HepG2 (cell line): ENCODE measurements around the gene ZDHHC11. TPM values are rescaled to one million over a fixed set of nuclear protein-coding genes. Genes with fewer than 3 reads are reported as not detected.

Experiments used
- FLYWCH1 ChIP-seq: sonication (generic); formaldehyde crosslinking; IDR thresholded peaks from 2 replicates; pipeline ENCODE4 v1.8.1; 2023; ENCODE audit warnings: mild to moderate bottlenecking, missing genetic modification reagents
- GFI1 ChIP-seq: sonication (generic); formaldehyde crosslinking; IDR thresholded peaks from 2 replicates; pipeline ENCODE4 v1.5.0; 2020; ENCODE audit warnings: missing genetic modification reagents, mild to moderate bottlenecking, borderline replicate concordance
- GLI4 ChIP-seq: sonication (generic); formaldehyde crosslinking; IDR thresholded peaks from 2 replicates; pipeline ENCODE4 v1.5.1; 2020; ENCODE audit warnings: missing genetic modification reagents, mild to moderate bottlenecking, moderate library complexity, borderline replicate concordance
- HNF4G ChIP-seq, 2 experiments: sonication (generic) in 1 of 2; formaldehyde crosslinking in 1 of 2; IDR thresholded peaks; 2 replicates each; pipeline versions ENCODE4 v1.4.0 to v1.6.1; 2011 to 2020; ENCODE audit warnings: borderline replicate concordance in 2 of 2, low read depth in 2 of 2, mild to moderate bottlenecking in 2 of 2, low read length in 1 of 2, missing genetic modification reagents in 1 of 2, moderate library complexity in 1 of 2
- IKZF1 ChIP-seq: fragments of 450-650 bp; IDR thresholded peaks from 2 replicates; pipeline ENCODE4 v1.7.1; 2016
- MEIS1 ChIP-seq: sonication (generic); formaldehyde crosslinking; IDR thresholded peaks from 2 replicates; pipeline ENCODE4 v1.9.0; 2021; ENCODE audit warnings: mild to moderate bottlenecking, missing genetic modification reagents, moderate library complexity, borderline replicate concordance
- POGZ ChIP-seq: sonication (generic); formaldehyde crosslinking; IDR thresholded peaks from 2 replicates; pipeline ENCODE4 v1.4.0; 2020; ENCODE audit warnings: mild to moderate bottlenecking, missing genetic modification reagents
- SETDB1 ChIP-seq: sonication (generic); formaldehyde crosslinking; IDR thresholded peaks from 2 replicates; pipeline ENCODE4 v1.5.1; 2020; ENCODE audit warnings: missing genetic modification reagents, mild to moderate bottlenecking, borderline replicate concordance
- SRSF9 ChIP-seq: fragments of 200-400 bp; formaldehyde crosslinking; IDR thresholded peaks from 2 replicates; pipeline ENCODE4 v1.6.1; 2018; ENCODE audit warnings: borderline replicate concordance, mild to moderate bottlenecking, low read depth, low read length; ENCODE audit not compliant: insufficient read depth, poor library complexity, severe bottlenecking
- ZMYM4 ChIP-seq: sonication (generic); formaldehyde crosslinking; IDR thresholded peaks from 2 replicates; pipeline ENCODE4 v1.8.1; 2023; ENCODE audit warnings: mild to moderate bottlenecking, missing genetic modification reagents
- ZNF24 ChIP-seq: fragments of 450-650 bp; IDR thresholded peaks from 2 replicates; pipeline ENCODE4 v1.6.1; 2017; ENCODE audit warnings: antibody characterized with exemption, mild to moderate bottlenecking
- ZNF777 ChIP-seq: sonication (generic); formaldehyde crosslinking; IDR thresholded peaks from 2 replicates; pipeline ENCODE4 v1.4.0; 2020; ENCODE audit warnings: missing genetic modification reagents
- ZNF792 ChIP-seq: IDR thresholded peaks from 2 replicates; pipeline ENCODE4 v1.6.1; 2016
- polyA plus RNA-seq, 8 experiments: library from polyadenylated mRNA; depleted of rRNA in 3 of 8; stranded (reverse) in 7 of 8; unstranded in 1 of 8; fragments of >200 nt; fragmentation: Illumina TruSeq in 4 of 8; extraction: Trizol in 4 of 8; gene quantifications; 2 replicates each; pipeline versions ENCODE4 v1.2.1 to v1.2.3, GENCODE V29; 2011 to 2016; ENCODE audit warnings: low read depth in 4 of 8, missing spikeins in 1 of 8, mixed read lengths in 1 of 8; ENCODE audit not compliant: insufficient read depth in 1 of 8
- total RNA-seq, 5 experiments: library from RNA; depleted of rRNA; stranded (reverse); fragments of >200 nt; fragmentation: Illumina TruSeq; extraction: Trizol; gene quantifications; 2 replicates each; pipeline ENCODE4 v1.2.3, GENCODE V29; 2016; ENCODE audit warnings: low read depth in 1 of 5
- TF ChIP-seq, protein P1 (sequence below): sonication (generic); formaldehyde crosslinking; IDR thresholded peaks from 2 replicates; pipeline ENCODE4 v1.8.1; 2023; ENCODE audit warnings: mild to moderate bottlenecking, missing genetic modification reagents
- TF ChIP-seq, protein P2 (sequence below): sonication (generic); formaldehyde crosslinking; IDR thresholded peaks from 2 replicates; pipeline ENCODE4 v1.9.0; 2021; ENCODE audit warnings: missing genetic modification reagents, borderline replicate concordance
- TF ChIP-seq, protein P3 (sequence below): sonication (generic); formaldehyde crosslinking; IDR thresholded peaks from 2 replicates; pipeline ENCODE4 v1.4.0; 2020; ENCODE audit warnings: missing genetic modification reagents, borderline replicate concordance
- TF ChIP-seq, protein P4 (sequence below): sonication (generic); formaldehyde crosslinking; IDR thresholded peaks from 2 replicates; pipeline ENCODE4 v1.5.0; 2020; ENCODE audit warnings: missing genetic modification reagents, mild to moderate bottlenecking, borderline replicate concordance
- TF ChIP-seq, protein P5 (sequence below): sonication (generic); formaldehyde crosslinking; conservative IDR thresholded peaks from 2 replicates; pipeline ENCODE4 v1.8.0; 2022; ENCODE audit warnings: low read depth, missing genetic modification reagents
- TF ChIP-seq, protein P6 (sequence below): sonication (generic); formaldehyde crosslinking; IDR thresholded peaks from 2 replicates; pipeline ENCODE4 v1.5.0; 2020; ENCODE audit warnings: mild to moderate bottlenecking, missing genetic modification reagents, borderline replicate concordance

ZDHHC11 gene
- total and polyA plus RNA-seq, 2 of the 13 experiments (the other 11 are each of a cell fraction or from before 2014, with no cell fraction given) = 2.1 to 4.0 TPM

DNA sequence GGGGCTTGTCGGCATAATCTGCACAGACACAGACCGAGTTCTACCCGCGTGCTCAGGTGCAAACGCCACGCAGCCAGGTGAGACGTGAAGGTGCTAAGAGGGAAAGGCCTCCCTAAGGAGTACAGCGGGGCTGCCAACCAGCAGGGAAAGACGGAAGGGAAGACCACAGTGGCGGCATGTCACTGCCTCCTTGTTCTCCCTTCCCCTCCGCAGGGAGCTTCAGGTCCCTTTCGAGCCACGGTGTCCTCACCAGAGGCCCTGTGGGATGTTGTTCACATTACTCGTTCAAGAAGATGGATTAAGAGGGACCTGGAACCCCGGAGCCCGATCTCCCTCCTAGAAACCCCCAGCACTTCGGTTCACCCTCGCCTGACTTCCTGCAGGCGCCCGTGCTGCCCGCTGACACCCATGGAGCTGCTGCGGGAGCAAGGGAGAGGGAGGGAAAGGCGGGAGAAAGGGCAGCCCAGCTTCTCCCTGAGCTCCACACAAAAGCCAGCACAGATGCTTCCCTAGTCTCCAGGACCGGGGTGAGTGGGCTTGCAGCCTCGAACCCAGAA lies 41.1 kb upstream of the ZDHHC11 start (continued):
- TF ChIP-seq, protein P1, sequence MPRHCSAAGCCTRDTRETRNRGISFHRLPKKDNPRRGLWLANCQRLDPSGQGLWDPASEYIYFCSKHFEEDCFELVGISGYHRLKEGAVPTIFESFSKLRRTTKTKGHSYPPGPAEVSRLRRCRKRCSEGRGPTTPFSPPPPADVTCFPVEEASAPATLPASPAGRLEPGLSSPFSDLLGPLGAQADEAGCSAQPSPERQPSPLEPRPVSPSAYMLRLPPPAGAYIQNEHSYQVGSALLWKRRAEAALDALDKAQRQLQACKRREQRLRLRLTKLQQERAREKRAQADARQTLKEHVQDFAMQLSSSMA = no peak
- TF ChIP-seq MEIS1 (CRISPR knock-in tag) (0 out of 2 replicates have a peak, but pooled peaks have one; percentile 3), GFI1 (CRISPR knock-in tag) (no peak), GLI4 (CRISPR knock-in tag) (no peak), HNF4G (IDR thresholded peaks at IDR 0.05; ENCODE audit: borderline replicate concordance, low read depth, low read length) (no peak), HNF4G (CRISPR knock-in tag; IDR thresholded peaks at IDR 0.05; ENCODE audit: borderline replicate concordance, low read depth) (no peak), ZMYM4 (CRISPR knock-in tag) (no peak), ZNF777 (no peak), FLYWCH1 (CRISPR knock-in tag) (no peak), ZNF792 (CRISPR knock-in tag) (no peak), SRSF9 (no peak), SETDB1 (CRISPR knock-in tag) (no peak), POGZ (no peak), ZNF24 (no peak), IKZF1 (no peak)
- TF ChIP-seq, protein P2, sequence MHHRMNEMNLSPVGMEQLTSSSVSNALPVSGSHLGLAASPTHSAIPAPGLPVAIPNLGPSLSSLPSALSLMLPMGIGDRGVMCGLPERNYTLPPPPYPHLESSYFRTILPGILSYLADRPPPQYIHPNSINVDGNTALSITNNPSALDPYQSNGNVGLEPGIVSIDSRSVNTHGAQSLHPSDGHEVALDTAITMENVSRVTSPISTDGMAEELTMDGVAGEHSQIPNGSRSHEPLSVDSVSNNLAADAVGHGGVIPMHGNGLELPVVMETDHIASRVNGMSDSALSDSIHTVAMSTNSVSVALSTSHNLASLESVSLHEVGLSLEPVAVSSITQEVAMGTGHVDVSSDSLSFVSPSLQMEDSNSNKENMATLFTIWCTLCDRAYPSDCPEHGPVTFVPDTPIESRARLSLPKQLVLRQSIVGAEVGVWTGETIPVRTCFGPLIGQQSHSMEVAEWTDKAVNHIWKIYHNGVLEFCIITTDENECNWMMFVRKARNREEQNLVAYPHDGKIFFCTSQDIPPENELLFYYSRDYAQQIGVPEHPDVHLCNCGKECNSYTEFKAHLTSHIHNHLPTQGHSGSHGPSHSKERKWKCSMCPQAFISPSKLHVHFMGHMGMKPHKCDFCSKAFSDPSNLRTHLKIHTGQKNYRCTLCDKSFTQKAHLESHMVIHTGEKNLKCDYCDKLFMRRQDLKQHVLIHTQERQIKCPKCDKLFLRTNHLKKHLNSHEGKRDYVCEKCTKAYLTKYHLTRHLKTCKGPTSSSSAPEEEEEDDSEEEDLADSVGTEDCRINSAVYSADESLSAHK (CRISPR knock-in tag) = no peak
- TF ChIP-seq, protein P3, sequence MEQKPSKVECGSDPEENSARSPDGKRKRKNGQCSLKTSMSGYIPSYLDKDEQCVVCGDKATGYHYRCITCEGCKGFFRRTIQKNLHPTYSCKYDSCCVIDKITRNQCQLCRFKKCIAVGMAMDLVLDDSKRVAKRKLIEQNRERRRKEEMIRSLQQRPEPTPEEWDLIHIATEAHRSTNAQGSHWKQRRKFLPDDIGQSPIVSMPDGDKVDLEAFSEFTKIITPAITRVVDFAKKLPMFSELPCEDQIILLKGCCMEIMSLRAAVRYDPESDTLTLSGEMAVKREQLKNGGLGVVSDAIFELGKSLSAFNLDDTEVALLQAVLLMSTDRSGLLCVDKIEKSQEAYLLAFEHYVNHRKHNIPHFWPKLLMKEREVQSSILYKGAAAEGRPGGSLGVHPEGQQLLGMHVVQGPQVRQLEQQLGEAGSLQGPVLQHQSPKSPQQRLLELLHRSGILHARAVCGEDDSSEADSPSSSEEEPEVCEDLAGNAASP (CRISPR knock-in tag) = no peak
- TF ChIP-seq, protein P4, sequence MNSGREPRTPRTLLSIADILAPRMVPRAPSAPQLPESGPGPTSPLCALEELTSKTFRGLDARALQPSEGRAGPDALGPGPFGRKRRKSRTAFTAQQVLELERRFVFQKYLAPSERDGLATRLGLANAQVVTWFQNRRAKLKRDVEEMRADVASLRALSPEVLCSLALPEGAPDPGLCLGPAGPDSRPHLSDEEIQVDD = no peak
- TF ChIP-seq, protein P5, sequence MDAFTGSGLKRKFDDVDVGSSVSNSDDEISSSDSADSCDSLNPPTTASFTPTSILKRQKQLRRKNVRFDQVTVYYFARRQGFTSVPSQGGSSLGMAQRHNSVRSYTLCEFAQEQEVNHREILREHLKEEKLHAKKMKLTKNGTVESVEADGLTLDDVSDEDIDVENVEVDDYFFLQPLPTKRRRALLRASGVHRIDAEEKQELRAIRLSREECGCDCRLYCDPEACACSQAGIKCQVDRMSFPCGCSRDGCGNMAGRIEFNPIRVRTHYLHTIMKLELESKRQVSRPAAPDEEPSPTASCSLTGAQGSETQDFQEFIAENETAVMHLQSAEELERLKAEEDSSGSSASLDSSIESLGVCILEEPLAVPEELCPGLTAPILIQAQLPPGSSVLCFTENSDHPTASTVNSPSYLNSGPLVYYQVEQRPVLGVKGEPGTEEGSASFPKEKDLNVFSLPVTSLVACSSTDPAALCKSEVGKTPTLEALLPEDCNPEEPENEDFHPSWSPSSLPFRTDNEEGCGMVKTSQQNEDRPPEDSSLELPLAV (CRISPR knock-in tag) = no peak
- TF ChIP-seq, protein P6, sequence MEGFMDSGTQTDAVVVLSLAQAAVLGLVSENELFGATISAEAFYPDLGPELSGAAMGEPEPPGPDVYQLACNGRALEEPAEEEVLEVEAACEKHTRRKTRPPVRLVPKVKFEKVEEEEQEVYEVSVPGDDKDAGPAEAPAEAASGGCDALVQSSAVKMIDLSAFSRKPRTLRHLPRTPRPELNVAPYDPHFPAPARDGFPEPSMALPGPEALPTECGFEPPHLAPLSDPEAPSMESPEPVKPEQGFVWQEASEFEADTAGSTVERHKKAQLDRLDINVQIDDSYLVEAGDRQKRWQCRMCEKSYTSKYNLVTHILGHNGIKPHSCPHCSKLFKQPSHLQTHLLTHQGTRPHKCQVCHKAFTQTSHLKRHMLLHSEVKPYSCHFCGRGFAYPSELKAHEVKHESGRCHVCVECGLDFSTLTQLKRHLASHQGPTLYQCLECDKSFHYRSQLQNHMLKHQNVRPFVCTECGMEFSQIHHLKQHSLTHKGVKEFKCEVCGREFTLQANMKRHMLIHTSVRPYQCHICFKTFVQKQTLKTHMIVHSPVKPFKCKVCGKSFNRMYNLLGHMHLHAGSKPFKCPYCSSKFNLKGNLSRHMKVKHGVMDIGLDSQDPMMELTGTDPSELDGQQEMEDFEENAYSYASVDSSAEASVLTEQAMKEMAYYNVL (CRISPR knock-in tag) = no peak
